Stomach smooth muscle (tissue), 2 donors: Measurements from ENCODE around the gene TUBGCP4.

Source experiments
- H3K27ac ChIP-seq: one replicate; pipeline ENCODE4 v1.7.0; 2013; ENCODE audit warnings: mild to moderate bottlenecking, low read length, inconsistent platforms
- H3K27me3 ChIP-seq, 2 donors: one replicate each; pipeline ENCODE4 v1.7.0; 2013; ENCODE audit warnings: low read length in 2 of 2; ENCODE audit not compliant: insufficient read depth in 2 of 2, control insufficient read depth in 1 of 2
- H3K36me3 ChIP-seq, 2 donors: one replicate each; pipeline ENCODE4 v1.7.0; 2013; ENCODE audit warnings: low read length in 2 of 2; ENCODE audit not compliant: control insufficient read depth in 2 of 2, insufficient read depth in 2 of 2
- H3K4me1 ChIP-seq: one replicate; pipeline ENCODE4 v1.7.0; 2013; ENCODE audit warnings: low read length; ENCODE audit not compliant: control insufficient read depth, insufficient read depth
- H3K4me3 ChIP-seq, 2 donors: one replicate each; pipeline ENCODE4 v1.7.0; 2013; ENCODE audit warnings: low read length in 2 of 2
- H3K9ac ChIP-seq, 2 donors: one replicate each; pipeline ENCODE4 v1.7.0; 2013; ENCODE audit warnings: low read length in 2 of 2, mild to moderate bottlenecking in 1 of 2
- H3K9me3 ChIP-seq, 2 donors: one replicate each; pipeline ENCODE4 v1.7.0; 2013; ENCODE audit warnings: low read length in 2 of 2; ENCODE audit not compliant: control insufficient read depth in 2 of 2
- donor health status: healthy.
- donor health status: Pancreatic carcinoma.

The TUBGCP4 gene

DNA sequence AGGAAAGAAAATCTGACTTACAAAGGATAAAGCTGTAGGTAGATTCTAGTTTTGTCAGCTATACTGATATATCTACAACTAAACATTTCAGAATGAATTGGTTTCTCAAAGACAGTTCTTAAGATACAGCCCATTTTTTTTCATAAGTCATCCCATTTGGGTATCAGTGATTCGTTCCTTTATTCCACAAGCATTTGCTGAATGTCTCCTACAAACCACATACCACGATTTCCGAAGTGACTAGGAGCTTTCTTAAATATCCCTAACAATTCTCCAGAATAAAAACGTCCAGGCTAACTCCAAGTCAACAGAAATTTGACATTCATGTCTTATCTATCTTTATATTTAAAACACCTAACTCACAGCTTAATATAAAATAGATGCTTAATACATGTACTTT, 62.3 kb downstream of the TUBGCP4 start:
- Histone ChIP-seq H3K4me1 (no peaks in the 10 kb centered on the region), H3K4me3 (no peak overlapping the region), H3K9me3 (no peaks in the 10 kb centered on the region), H3K27me3 (no peaks in the 10 kb centered on the region), H3K36me3 (peaks cover 23 to 35% of the 10 kb centered on the region in 2 donors), H3K9ac (no peak overlapping the region), H3K27ac (no peak overlapping the region)

DNA sequence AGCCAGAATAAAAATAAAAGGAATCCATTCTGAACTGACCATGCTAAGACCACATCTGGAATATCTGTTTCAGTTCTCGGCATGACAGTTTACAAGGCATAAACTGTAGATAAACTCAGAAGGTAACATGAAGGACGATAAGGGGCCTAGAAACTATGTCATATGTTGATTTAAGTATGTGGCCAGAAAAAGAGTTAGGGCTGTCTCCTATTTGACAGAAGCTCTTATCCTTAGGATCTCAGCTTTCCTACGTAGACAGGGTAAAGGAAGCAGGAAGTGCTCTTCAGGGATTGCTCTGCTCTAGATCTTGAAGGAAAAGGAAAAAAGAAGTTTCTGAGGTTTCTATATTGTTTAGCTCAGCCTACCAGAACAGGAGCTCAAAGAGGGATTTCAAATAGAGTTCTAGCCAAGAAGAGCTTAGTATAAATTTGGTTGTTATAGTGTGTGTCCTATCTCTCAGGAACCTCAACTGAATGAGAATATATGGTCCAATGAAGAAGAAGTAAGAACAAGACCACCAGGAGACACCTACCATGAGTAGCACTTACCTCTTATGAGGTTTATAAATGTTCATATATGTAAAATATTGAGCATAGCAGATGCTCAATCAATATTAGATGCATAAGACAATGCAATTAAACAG, 62.9 kb downstream of the TUBGCP4 start:
- Histone ChIP-seq H3K4me3 (no peak overlapping the region), H3K27me3 (no peaks in the 10 kb centered on the region), H3K27ac (no peak overlapping the region), H3K9ac (no peak overlapping the region), H3K4me1 (no peaks in the 10 kb centered on the region), H3K36me3 (peaks cover 23 to 37% of the 10 kb centered on the region in 2 donors), H3K9me3 (no peaks in the 10 kb centered on the region)

DNA sequence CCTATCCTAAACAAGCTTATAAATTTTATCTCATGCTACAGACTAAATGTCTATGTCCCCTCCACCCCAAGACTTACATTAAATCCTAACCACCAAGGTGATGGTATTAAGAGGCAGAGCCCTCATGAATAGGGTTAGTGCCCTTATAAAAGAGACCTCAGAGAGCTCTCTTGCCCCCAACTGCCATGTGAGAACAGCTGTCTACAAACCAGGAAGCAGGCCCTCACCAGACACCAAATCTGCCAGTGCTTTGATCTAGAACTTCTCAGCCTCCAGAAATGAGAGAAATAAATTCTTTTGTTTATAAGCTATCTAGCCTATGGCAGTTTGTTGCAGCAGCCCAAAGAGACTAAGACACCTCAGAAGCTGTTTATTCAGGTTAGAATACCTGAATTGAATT, 63.5 kb downstream of the TUBGCP4 start:
- H3K4me1 ChIP-seq = no peaks in the 10 kb centered on the region
- H3K36me3 ChIP-seq = peaks cover 23 to 42% of the 10 kb centered on the region in 2 donors
- no peak overlapping the region for H3K27ac ChIP-seq
- H3K9me3 ChIP-seq = no peaks in the 10 kb centered on the region
- no peak overlapping the region for H3K4me3 ChIP-seq
- no peaks in the 10 kb centered on the region for H3K27me3 ChIP-seq
- no peak overlapping the region for H3K9ac ChIP-seq

DNA sequence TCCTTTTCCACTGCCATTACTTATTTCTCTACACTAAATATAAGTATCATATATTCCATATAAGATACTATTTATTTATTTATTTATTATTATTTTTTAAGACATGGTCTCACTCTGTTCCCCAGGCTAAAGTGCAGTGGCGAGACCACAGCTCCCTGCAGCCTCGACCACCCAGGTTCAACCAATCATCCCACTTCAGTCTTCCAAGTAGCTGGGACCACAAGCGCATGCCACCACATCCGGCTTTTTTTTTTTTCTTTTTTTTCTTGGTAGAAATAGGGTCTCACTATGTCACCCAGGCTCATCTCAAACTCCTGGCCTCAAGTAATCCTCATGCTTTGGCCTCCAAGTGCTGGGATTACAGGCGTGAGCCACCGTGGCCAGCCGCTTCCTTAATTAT, 65.5 kb downstream of the TUBGCP4 start:
- no peak overlapping the region for H3K4me3 ChIP-seq
- no peaks in the 10 kb centered on the region for H3K27me3 ChIP-seq
- no peaks in the 10 kb centered on the region for H3K4me1 ChIP-seq
- H3K36me3 ChIP-seq = peaks cover 18 to 36% of the 10 kb centered on the region in 2 donors
- H3K9me3 ChIP-seq = no peaks in the 10 kb centered on the region
- no peak overlapping the region for H3K9ac ChIP-seq
- no peak overlapping the region for H3K27ac ChIP-seq

DNA sequence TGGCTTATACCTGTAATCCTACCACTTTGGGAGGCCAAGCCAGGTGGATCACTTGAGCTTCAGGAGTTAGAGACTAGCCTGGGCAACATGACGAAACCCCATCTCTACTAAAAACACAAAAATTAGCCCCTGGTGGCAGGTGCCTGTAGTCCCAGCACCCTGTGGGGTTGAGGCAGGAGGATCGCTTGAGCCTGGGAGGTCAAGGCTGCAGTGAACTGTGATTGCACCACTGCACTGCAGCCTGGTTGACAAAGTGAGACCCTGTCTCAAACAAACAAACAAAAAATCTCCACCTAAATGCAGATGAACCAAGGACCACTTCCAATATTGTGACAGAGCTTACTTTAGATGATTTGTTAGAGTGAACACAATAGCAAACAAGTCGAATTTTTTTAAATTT, 68.4 kb downstream of the TUBGCP4 start:
- H3K27ac ChIP-seq = no peak overlapping the region
- no peak overlapping the region for H3K4me3 ChIP-seq
- peaks cover 7 to 17% of the 10 kb centered on the region in 2 donors for H3K36me3 ChIP-seq
- no peak overlapping the region for H3K9ac ChIP-seq
- H3K4me1 ChIP-seq = no peaks in the 10 kb centered on the region
- H3K9me3 ChIP-seq = no peaks in the 10 kb centered on the region
- no peaks in the 10 kb centered on the region for H3K27me3 ChIP-seq

DNA sequence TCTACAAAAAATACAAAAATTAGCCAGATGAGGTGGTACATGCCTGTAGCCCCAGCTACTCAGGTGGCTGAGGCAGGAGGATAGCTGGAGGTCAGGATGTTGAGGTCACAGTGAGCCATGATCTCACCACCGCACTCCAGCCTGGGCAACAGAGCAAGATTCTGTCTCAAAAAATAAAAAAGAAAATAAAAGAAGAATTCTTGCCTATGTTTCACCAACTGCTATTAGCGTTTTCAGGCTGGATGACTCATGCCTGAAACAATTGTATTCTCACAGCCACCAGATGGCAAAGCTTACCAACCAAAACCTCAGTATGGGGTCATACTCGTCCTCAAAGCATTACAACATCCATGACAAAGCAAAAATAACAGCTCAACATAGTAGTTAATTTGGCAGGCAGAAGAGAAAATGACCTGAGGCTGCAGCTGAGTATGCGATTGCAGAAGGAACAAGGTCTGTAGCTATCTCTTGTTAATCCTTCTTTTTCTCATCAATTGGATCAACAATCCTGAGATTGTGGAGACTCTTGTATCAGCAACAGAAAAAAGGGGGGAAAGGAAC, 69.9 kb downstream of the TUBGCP4 start:
- Histone ChIP-seq H3K4me3 (no peak overlapping the region), H3K4me1 (no peaks in the 10 kb centered on the region), H3K36me3 (peaks cover 8 to 21% of the 10 kb centered on the region in 2 donors), H3K27me3 (no peaks in the 10 kb centered on the region), H3K9ac (peak overlapping the region in 1 of 2 donors; percentile 21), H3K9me3 (no peaks in the 10 kb centered on the region), H3K27ac (peak overlapping the region; percentile 53)

DNA sequence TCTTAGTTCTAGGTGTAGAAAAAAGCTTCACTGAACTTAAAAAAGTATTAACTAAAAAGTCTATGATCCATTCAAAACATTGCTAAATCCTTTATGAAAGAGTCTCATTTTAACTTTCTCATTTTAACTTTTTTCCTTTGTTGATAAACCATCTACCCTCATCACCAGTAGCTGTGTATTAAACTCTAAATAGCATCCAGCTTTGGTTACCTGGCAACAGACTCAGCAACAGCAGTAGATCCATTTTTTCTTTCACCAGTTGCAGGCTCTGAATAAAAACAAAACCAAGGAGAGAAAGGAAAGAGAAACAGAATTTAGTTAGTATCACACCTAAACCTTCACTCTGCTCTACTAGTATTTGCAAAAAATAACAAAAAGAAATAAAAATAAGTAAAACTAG, 70.4 kb downstream of the TUBGCP4 start:
- H3K27me3 ChIP-seq = no peaks in the 10 kb centered on the region
- peaks cover 8 to 23% of the 10 kb centered on the region in 2 donors for H3K36me3 ChIP-seq
- H3K27ac ChIP-seq = peak overlapping the region; percentile 53
- H3K4me1 ChIP-seq = no peaks in the 10 kb centered on the region
- H3K9me3 ChIP-seq = no peaks in the 10 kb centered on the region
- no peak overlapping the region for H3K9ac ChIP-seq
- no peak overlapping the region for H3K4me3 ChIP-seq

DNA sequence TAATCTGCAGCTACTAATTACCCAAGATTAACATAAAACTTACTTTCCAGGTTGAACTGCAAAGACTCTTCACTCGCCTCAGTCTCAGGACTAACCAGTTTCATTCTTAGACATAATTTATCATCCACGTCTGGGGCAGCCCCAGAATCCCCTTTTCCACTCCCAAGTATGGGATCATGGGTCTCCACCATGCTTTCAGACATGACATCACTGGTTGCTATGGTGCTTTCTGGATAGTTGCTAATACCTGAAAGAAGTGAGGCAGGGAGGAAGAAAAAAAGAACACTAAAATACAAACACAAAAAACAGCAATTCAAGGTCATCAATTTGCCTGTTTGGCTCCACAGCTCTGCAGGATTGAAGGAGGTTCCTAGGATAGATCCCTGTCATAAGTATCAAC, 75.4 kb downstream of the TUBGCP4 start:
- Histone ChIP-seq H3K36me3 (peaks cover 7 to 11% of the 10 kb centered on the region in 2 donors), H3K4me3 (no peak overlapping the region), H3K27ac (no peak overlapping the region), H3K9ac (no peak overlapping the region), H3K27me3 (no peaks in the 10 kb centered on the region), H3K4me1 (no peaks in the 10 kb centered on the region), H3K9me3 (no peaks in the 10 kb centered on the region)

DNA sequence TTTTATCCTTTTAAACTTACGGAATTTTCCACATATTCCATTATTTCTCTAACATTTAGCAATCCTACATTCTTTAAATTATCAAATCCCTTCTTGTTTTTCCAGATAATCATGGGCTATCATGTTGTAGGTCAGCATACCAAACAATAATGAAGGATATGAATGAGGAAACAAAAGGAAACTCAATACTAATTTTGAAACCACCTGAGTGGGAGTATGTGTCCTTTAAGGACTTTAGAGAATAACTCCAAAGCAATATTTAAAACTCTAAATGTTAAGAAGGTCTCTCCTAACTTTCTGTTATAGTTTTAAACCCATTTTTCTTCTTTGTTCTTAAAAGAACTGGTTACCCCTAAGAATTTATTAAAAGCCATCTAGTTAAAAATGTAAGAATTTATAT, 79.1 kb downstream of the TUBGCP4 start:
- H3K27me3 ChIP-seq = no peaks in the 10 kb centered on the region
- H3K9ac ChIP-seq = no peak overlapping the region
- H3K36me3 ChIP-seq = peaks cover 7 to 11% of the 10 kb centered on the region in 2 donors
- H3K4me1 ChIP-seq = no peaks in the 10 kb centered on the region
- no peaks in the 10 kb centered on the region for H3K9me3 ChIP-seq
- no peak overlapping the region for H3K4me3 ChIP-seq
- H3K27ac ChIP-seq = no peak overlapping the region
